NCI-H1092 treated with DMSO at 0.1 percent for 48 hours (cell line): ENCODE measurements around the gene DHX34.
A peak's percentile ranks its signal among the peaks of the same experiment; 100 is the strongest.

Experiments
- DNase-seq: peaks from one replicate; lab custom pipeline; 2025; lab: John Stamatoyannopoulos, UW

The DHX34 gene

GRCh38 chr19:47417746-47418691 lies 68.9 kb downstream of the DHX34 start:
- no peak for DNase-seq

DNA sequence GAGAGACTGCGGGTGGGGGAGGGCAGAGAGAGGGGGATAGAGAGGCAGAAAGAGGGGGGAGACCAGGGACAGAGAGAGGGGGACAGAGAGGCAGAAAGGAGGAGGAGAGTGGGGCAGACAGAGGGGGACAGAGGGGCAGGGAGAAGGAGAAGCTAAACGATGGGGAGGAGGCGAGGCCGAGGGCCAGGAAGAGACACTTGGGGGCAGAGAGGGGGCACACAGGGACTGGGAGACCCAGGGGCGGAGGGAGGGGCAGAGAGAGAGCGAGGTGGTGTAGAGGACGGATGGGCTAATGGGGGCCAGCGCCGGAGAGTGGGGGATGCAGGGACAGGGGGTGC lies 69.5 kb downstream of the DHX34 start:
- DNase-seq, result no peak

- DNase-seq, result no peak
These were observed 70.1 kb downstream of the DHX34 start, which contains the start of gene MEIS3 for GRCh38 chr19:47419030-47419783. Gene MEIS3 (minus strand): TSS chr19:47419527. CDS start chr19:47419081, 446 bp downstream.

GRCh38 chr19:47419789-47420188 lies 70.7 kb downstream of the DHX34 start:
- DNase-seq, result no peak

DNA sequence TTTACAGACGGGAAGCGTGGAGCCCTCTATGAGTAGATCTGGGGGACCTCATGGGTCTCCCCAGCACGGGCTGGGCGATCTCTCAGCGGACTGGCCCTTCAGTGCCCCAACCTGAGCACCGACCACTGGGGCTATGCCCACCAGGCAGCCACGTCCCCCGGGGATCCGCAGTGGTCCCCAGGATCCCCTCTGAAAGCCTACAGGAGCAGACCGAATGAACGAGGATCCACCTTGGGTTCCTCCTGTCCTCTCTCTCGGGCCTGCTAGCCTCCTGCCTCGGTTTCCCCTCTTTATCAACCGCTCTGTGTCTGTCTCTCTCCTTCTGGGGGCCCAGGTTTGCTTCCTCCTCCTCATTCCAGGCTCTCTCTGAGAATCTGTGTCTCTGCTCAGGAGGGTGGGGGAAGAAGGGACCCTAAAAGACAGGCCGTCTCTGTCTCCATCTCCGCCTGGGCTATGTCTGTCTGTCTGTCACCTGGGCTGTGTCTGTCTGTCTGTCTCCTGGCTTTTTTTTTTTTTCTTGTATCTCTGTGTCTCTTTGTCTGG lies 72.2 kb downstream of the DHX34 start:
- no peak for DNase-seq

DNA sequence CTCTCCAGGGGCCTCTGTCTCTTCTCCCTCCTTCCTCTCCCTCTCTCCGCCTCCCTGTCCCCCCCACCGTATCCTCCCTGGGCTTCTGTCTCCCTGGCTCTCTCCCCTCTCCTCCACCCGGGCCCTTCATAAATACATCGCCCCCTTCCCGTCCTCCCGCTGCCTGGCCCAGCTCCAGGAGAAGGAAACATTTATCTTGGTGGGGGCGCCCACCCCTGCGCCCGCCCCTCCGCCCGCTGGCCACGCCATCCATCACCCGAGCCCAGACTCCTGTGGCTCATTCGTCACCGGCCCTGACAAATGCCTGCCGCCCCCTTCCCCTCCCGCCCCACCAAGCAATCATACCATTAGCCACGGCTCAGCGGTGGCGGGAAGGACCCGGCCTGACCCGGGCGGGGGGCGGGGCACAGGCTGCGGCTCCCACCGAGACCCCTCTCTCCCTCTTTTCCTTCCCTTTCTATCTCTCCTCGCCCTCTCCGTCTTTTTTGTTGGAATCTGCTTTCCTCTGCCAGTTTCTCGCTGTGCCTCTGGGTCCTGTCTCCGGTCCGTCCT lies 72.8 kb downstream of the DHX34 start:
- no peak for DNase-seq

- no peak for DNase-seq
These were observed 73.5 kb downstream of the DHX34 start for GRCh38 chr19:47422417-47423163.

DNA sequence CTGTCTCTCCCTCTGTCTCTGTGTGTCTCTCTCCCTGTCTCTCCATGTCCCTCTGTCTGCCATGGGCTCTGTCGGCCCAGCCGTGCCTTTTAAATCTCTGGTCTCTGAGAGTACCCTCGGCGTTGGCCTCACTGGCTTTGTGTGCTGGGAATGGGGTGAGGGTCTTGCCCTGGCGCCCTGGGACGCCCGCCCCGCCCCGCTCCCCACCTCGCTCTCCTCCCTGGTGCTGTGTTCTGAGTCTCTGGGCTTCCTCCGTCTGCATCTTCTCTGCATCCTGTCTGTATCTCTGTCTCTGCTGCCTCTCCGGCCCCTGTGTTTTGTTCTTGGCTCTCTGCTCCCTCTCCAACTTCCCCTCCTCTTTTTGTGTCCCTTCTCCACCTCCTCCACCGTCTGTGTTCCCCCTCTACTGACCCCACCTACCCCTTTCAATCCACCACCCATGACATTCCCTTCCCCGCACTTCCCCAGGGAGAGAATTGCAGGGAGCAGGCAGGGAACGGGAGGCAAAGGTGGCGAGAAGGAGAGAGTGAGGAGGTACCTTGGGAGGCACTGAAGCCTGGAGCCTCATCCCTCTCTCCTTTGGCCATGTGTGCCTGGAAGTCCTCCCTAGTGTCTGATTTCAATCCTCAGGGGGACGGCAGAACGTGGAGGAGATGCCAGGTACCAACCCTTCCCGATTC lies 74.2 kb downstream of the DHX34 start:
- no peak for DNase-seq

DNA sequence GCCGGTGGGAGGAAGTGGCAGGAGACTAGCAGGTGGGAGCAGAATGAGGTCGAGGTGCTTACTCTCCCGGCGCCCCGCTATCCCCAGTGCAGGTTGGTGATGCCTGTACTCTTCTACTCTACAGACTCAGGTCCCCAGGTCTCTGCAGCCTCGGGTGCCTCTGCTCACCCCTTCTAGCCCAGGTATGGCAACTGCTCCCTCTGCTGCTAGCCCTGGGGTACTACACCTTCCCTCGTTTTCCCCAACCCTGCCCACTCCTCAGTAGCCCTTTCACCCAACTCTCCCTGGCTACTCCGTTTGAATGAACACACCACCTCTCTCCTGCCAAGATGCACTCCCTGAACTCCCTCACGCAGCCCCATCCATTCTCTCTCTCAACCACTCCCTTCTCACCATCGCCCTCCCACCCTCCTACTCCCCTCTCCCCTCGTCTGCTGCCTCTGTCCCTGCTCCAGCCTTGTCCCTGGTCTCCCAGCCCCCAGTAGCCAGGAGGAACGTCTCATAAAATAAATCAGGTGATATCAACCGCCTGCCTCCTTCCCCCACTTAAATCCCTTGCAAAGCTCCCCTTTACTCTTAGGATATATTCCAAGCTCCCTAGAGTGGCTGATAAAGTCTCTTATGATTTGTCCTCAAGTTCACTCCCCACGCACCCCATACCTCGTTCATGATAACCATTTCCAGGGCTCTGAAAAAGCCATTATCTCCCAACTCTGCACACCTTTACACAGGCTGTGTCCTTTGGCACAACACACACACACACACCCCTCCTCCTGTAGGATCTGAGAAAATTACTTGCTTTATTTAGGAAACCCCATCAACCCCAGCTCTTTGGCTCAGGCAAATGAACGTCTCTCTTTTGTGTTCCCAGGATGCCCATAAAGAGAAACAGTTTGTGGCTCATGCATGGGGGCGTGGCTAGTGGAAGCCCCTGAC lies 78.4 kb downstream of the DHX34 start:
- peak; percentile 44 for DNase-seq

GRCh38 chr19:47428177-47428894 lies 79.2 kb downstream of the DHX34 start:
- DNase-seq, result peak; percentile 73

DNA sequence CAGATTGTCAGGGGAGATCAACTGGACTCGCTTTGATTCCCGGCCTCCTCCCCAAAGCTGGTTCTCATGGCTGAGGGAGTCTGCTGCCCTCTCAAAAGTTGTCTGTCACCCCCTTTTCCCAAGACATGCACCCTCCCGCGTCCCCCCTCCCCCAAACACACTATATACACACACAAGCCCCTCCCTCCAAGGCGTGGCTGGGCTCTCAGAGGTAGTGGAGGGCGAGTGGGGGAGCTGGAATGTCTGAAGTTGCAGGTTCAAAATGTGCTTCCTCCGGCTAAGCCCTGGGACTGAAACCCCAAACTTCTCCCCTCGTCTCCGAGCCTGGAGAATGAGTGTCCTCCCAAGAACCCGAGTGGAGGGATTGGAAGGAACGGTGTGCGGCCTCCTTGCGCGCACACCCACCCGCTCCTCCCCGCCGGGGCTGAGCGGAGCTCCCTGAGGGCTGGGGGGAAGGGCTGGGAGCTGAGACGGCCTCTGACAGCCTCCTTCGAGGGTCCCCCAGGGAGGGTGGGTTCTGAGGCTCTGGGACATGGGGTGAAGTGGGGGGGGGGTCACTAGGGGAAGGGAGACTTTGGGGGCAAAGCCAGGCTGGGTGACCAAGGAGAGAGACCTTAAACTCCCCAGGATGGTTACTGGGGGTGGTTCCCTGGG lies 80.2 kb downstream of the DHX34 start:
- no peak for DNase-seq

GRCh38 chr19:47430041-47430802 lies 81.1 kb downstream of the DHX34 start:
- DNase-seq, result no peak

DNA sequence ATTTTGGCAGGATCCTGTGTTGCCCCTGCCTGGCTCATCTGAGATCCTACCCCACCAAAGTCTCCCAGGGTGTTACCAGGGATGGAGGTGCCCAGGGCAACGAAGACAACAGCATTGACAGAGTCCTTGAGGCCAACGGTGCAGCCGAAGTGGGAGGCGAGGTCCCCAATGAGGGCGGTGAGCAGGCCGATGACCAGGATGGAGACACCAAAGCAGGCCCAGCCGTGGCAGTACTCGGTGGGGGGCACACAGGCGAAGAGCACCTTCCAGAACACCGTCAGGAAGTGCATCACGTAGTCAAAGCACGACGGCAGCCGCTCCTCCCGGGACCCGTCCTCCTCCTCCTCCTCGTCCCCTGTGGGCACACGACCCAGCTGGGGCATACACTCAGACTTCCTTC lies 83.0 kb downstream of the DHX34 start:
- no peak for DNase-seq
